Spinal cord (tissue), 10 donors: Measurements from ENCODE around the gene WFS1. TPM values are rescaled to one million over a fixed set of nuclear protein-coding genes. Genes with fewer than 3 reads are reported as not detected.

Experiments used
- DNase-seq, 6 donors: peaks; one replicate each; pipeline versions ENCODE4 v3.0.0 to v3.0.0-alpha.2; 2013 to 2015; ENCODE audit warnings: low spot score in 6 of 6, low read depth in 4 of 6
- H3K27ac ChIP-seq: one replicate; pipeline ENCODE4 v1.5.1; 2013; ENCODE audit warnings: low read depth, low read length, control low read depth
- H3K27me3 ChIP-seq: one replicate; pipeline ENCODE4 v1.6.1; 2013; ENCODE audit warnings: low read length; ENCODE audit not compliant: control insufficient read depth, insufficient read depth
- H3K36me3 ChIP-seq: one replicate; pipeline ENCODE4 v1.6.1; 2013; ENCODE audit warnings: low read length; ENCODE audit not compliant: control insufficient read depth, insufficient read depth
- H3K4me1 ChIP-seq: one replicate; pipeline ENCODE4 v1.6.1; 2013; ENCODE audit warnings: low read length; ENCODE audit not compliant: control insufficient read depth, insufficient read depth
- H3K4me3 ChIP-seq: one replicate; pipeline ENCODE4 v1.5.1; 2013; ENCODE audit warnings: low read depth, low read length, control low read depth
- H3K9me3 ChIP-seq: one replicate; pipeline ENCODE4 v1.6.1; 2013; ENCODE audit warnings: low read length; ENCODE audit not compliant: control insufficient read depth, insufficient read depth
- WGBS: methylation state at CpG from one replicate; pipeline ENCODE4 v1.1.5; 2013; ENCODE audit warnings: missing lambda C conversion rate; ENCODE audit not compliant: insufficient coverage; 5-methylcytosine and 5-hydroxymethylcytosine counted together
- long read RNA-seq, 4 donors: transcript quantifications; one replicate each; lab custom pipeline, GENCODE V29; 2026
- polyA plus RNA-seq, 2 donors: library from polyadenylated mRNA; unstranded; fragments of 120-200 nt; gene quantifications; one replicate each; pipeline ENCODE4 v1.2.1, GENCODE V29; 2013; ENCODE audit not compliant: insufficient read length in 2 of 2
- total RNA-seq, 2 donors: library from RNA; depleted of rRNA in 1 of 2; stranded (reverse); fragments of 120-200 nt in 1 of 2; fragments of >200 nt in 1 of 2; gene quantifications; one replicate each; pipeline versions ENCODE4 v1.2.3 to v1.2.4, GENCODE V29; 2013 to 2014
- donor health status: healthy.

Gene WFS1
- total RNA-seq (10 to 100 TPM; 13.7 to 23.3 TPM), polyA plus RNA-seq (10 to 100 TPM; 36.5 to 42.1 TPM)
- long read RNA-seq, donor 1, transcript WFS1-201 (8 exons, 3,640 nt), result major isoform, 6 of 8 reads
- long read RNA-seq, donor 1, partial matches to known transcripts, result 0 of 8 reads
- long read RNA-seq, donor 1, other reads (novel, unspliced or antisense), result 0 of 8 reads
- long read RNA-seq, donor 2, transcript WFS1-201 (8 exons, 3,640 nt), result major isoform, 5 of 8 reads
- long read RNA-seq, donor 2, partial matches to known transcripts, result 0 of 8 reads
- long read RNA-seq, donor 2, other reads (novel, unspliced or antisense), result 0 of 8 reads
- long read RNA-seq, donor 3, partial matches to known transcripts, result 12 of 15 reads
- long read RNA-seq, donor 3, other reads (novel, unspliced or antisense), result 0 of 15 reads
- long read RNA-seq, donor 4, transcript WFS1-201 (8 exons, 3,640 nt), result major isoform, 7 of 15 reads
- long read RNA-seq, donor 4, partial matches to known transcripts, result 0 of 15 reads
- long read RNA-seq, donor 4, other reads (novel, unspliced or antisense), result 0 of 15 reads

GRCh38 chr4:6269616-6270511 is at the start of gene WFS1:
Gene WFS1, plus strand, starts transcription at chr4:6269850. Its CDS starts 7,606 bp downstream, at chr4:6277456.
- Histone ChIP-seq H3K4me3 (peak within 1 kb of the TSS; percentile 59), H3K4me1 (peaks cover 43% of the 10 kb centered on the region), H3K27ac (peak within 1 kb of the TSS; percentile 65), H3K9me3 (no peaks in the 10 kb centered on the region), H3K27me3 (no peaks in the 10 kb centered on the region), H3K36me3 (peaks cover 15% of the 10 kb centered on the region)
- peak; percentile 87 to 100 (median 98) for DNase-seq
- under 1% methylated on average over 97 of the region's 104 CpGs for WGBS

GRCh38 chr4:6221301-6221850 is 48.3 kb upstream of the WFS1 start:
- H3K9me3 ChIP-seq, result no peaks in the 10 kb centered on the region
- peak overlapping the region; percentile 16 for H3K4me3 ChIP-seq
- H3K4me1 ChIP-seq, result peaks cover 20% of the 10 kb centered on the region
- no peaks in the 10 kb centered on the region for H3K36me3 ChIP-seq
- WGBS, result 13% methylated on average over 8 of the region's 16 CpGs
- DNase-seq, result peak in 1 of 6 donors; percentile 68
- no peak overlapping the region for H3K27ac ChIP-seq
- H3K27me3 ChIP-seq, result peaks cover 18% of the 10 kb centered on the region

- no peaks in the 10 kb centered on the region for H3K9me3 ChIP-seq
- H3K27me3 ChIP-seq, result peaks cover 18% of the 10 kb centered on the region
- H3K4me1 ChIP-seq, result peaks cover 20% of the 10 kb centered on the region
- 7% methylated on average over 79 of the region's 84 CpGs for WGBS
- no peaks in the 10 kb centered on the region for H3K36me3 ChIP-seq
- H3K27ac ChIP-seq, result no peak overlapping the region
- DNase-seq, result peak in 3 of 6 donors; percentile 66 to 89 (median 84)
- H3K4me3 ChIP-seq, result peak overlapping the region; percentile 16
Observed at GRCh38 chr4:6221851-6222760, 47.5 kb upstream of the WFS1 start.

- no peaks in the 10 kb centered on the region for H3K9me3 ChIP-seq
- H3K27ac ChIP-seq, result no peak overlapping the region
- H3K4me1 ChIP-seq, result peaks cover 24% of the 10 kb centered on the region
- DNase-seq, result peak in 2 of 6 donors; percentile 64 to 84
- H3K4me3 ChIP-seq, result no peak overlapping the region
- no peaks in the 10 kb centered on the region for H3K36me3 ChIP-seq
- peaks cover 18% of the 10 kb centered on the region for H3K27me3 ChIP-seq
- 75% methylated on average over 1 of the region's 10 CpGs for WGBS
Observed at GRCh38 chr4:6222761-6223292, 46.8 kb upstream of the WFS1 start.

- peaks cover 3% of the 10 kb centered on the region for H3K36me3 ChIP-seq
- peaks cover 42% of the 10 kb centered on the region for H3K4me1 ChIP-seq
- no CpG with 5 or more reads among the region's 3 CpGs for WGBS
- no peak overlapping the region for H3K27ac ChIP-seq
- H3K9me3 ChIP-seq, result no peaks in the 10 kb centered on the region
- H3K4me3 ChIP-seq, result no peak overlapping the region
- DNase-seq, result peak in 2 of 6 donors; percentile 24 to 52
- H3K27me3 ChIP-seq, result peaks cover 12% of the 10 kb centered on the region
Observed at GRCh38 chr4:6224735-6225134, 44.9 kb upstream of the WFS1 start.

- H3K36me3 ChIP-seq, result peaks cover 3% of the 10 kb centered on the region
- 47% methylated on average over 6 of the region's 7 CpGs for WGBS
- H3K4me1 ChIP-seq, result peaks cover 43% of the 10 kb centered on the region
- H3K27ac ChIP-seq, result no peak overlapping the region
- H3K4me3 ChIP-seq, result no peak overlapping the region
- H3K9me3 ChIP-seq, result no peaks in the 10 kb centered on the region
- DNase-seq, result peak in 2 of 6 donors; percentile 12 to 45
- peaks cover 9% of the 10 kb centered on the region for H3K27me3 ChIP-seq
Observed at GRCh38 chr4:6225469-6225868, 44.2 kb upstream of the WFS1 start.

GRCh38 chr4:6226506-6226905 is 43.1 kb upstream of the WFS1 start:
- peaks cover 6% of the 10 kb centered on the region for H3K36me3 ChIP-seq
- peaks cover 1% of the 10 kb centered on the region for H3K27me3 ChIP-seq
- DNase-seq, result no peak
- H3K4me1 ChIP-seq, result peaks cover 39% of the 10 kb centered on the region
- WGBS, result 83% methylated on average over 3 of the region's 7 CpGs
- no peaks in the 10 kb centered on the region for H3K9me3 ChIP-seq
- H3K4me3 ChIP-seq, result no peak overlapping the region
- H3K27ac ChIP-seq, result no peak overlapping the region

- H3K27me3 ChIP-seq, result no peaks in the 10 kb centered on the region
- no peaks in the 10 kb centered on the region for H3K9me3 ChIP-seq
- H3K4me3 ChIP-seq, result no peak overlapping the region
- 76% methylated on average over 12 of the region's 12 CpGs for WGBS
- no peak overlapping the region for H3K27ac ChIP-seq
- peaks cover 6% of the 10 kb centered on the region for H3K36me3 ChIP-seq
- DNase-seq, result no peak
- H3K4me1 ChIP-seq, result peaks cover 39% of the 10 kb centered on the region
Observed at GRCh38 chr4:6227412-6228157, 42.1 kb upstream of the WFS1 start.
